Prostate gland (tissue), 2 donors: Measurements from ENCODE around the gene TRMT2A.

ENCODE experiments used
- CTCF ChIP-seq, 4 experiments: fragments of 200-600 bp in 2 of 4; fragments of 450-650 bp in 2 of 4; sonication (generic) in 2 of 4; IDR thresholded peaks; 1 replicate in 3 of 4; 2 replicates in 1 of 4; pipeline ENCODE4 v1.5.1; 2016 to 2019; ENCODE audit warnings: antibody characterized with exemption in 4 of 4, mild to moderate bottlenecking in 2 of 4, moderate library complexity in 2 of 4
- POLR2A ChIP-seq: fragments of 450-650 bp; IDR thresholded peaks from one replicate; pipeline ENCODE4 v1.6.1; 2016; ENCODE audit warnings: antibody characterized with exemption, mild to moderate bottlenecking
- POLR2AphosphoS5 ChIP-seq: sonication (generic); formaldehyde crosslinking; IDR thresholded peaks from one replicate; pipeline ENCODE4 v1.6.1; 2017; ENCODE audit warnings: antibody characterized with exemption

GRCh38 chr22:20091690-20092476, 25.1 kb downstream of the TRMT2A start:
- TF ChIP-seq CTCF (IDR thresholded peaks at IDR 0.05) (no peak), POLR2A (no peak), POLR2AphosphoS5 (no peak)
